Heart right ventricle (tissue), 16 donors: ENCODE data around the gene CACNA1E. TPM values are rescaled to one million over a fixed set of nuclear protein-coding genes. Genes with fewer than 3 reads are reported as not detected.
A peak's percentile ranks its signal among the peaks of the same experiment; 100 is the strongest.

Source experiments
- ATAC-seq, 8 donors: fragments of 200-7000 bp; cut with Tn5 transposase; one replicate each; pipeline ENCODE4 v1.9.1; 2020; ENCODE audit warnings: mild to moderate bottlenecking in 8 of 8, moderate library complexity in 8 of 8, moderate number of reproducible peaks in 1 of 8
- DNase-seq, 2 donors: peaks; one replicate each; pipeline ENCODE4 v3.0.0-alpha.2; 2020
- H3K27ac ChIP-seq, 10 donors: fragments of 200-600 bp; sonication (generic) in 2 of 10; one replicate each; pipeline versions ENCODE4 v1.5.0 to v1.8.0; 2020 to 2022; ENCODE audit warnings: mild to moderate bottlenecking in 3 of 10
- H3K27me3 ChIP-seq, 7 donors: fragments of 200-600 bp; one replicate each; pipeline ENCODE4 v1.8.0; 2021 to 2022; ENCODE audit warnings: mild to moderate bottlenecking in 2 of 7
- H3K36me3 ChIP-seq, 9 donors: fragments of 200-600 bp; sonication (generic) in 1 of 9; one replicate each; pipeline versions ENCODE4 v1.5.0 to v1.8.0; 2020 to 2022; ENCODE audit warnings: mild to moderate bottlenecking in 2 of 9
- H3K4me1 ChIP-seq, 9 donors: fragments of 200-600 bp; sonication (generic) in 1 of 9; one replicate each; pipeline versions ENCODE4 v1.5.0 to v1.8.0; 2020 to 2022; ENCODE audit warnings: mild to moderate bottlenecking in 4 of 9
- H3K4me3 ChIP-seq, 10 donors: fragments of 200-600 bp; sonication (generic) in 2 of 10; one replicate each; pipeline versions ENCODE4 v1.5.0 to v1.8.0; 2020 to 2022; ENCODE audit warnings: mild to moderate bottlenecking in 7 of 10, moderate library complexity in 2 of 10
- H3K9me3 ChIP-seq, 11 donors: fragments of 200-600 bp in 10 of 11; sonication (generic) in 2 of 11; one replicate each; pipeline versions ENCODE4 v1.5.0 to v1.8.0; 2013 to 2022; ENCODE audit warnings: mild to moderate bottlenecking in 2 of 11, control low read depth in 1 of 11, moderate library complexity in 1 of 11
- WGBS, 2 donors: extraction: QIAGEN DNeasy Blood & Tissue Kit; methylation state at CpG; one replicate each; pipeline ENCODE4 v1.1.7; 2013; ENCODE audit warnings: inconsistent platforms in 1 of 2; 5-methylcytosine and 5-hydroxymethylcytosine counted together
- intact Hi-C, 10 donors: fragments of 100-400 bp; cut with DNase I; formaldehyde crosslinking; loops; one replicate each; pipeline versions ENCODE4 v1.11.1 to v1.14.2; 2022
- polyA plus RNA-seq, 2 donors: library from polyadenylated mRNA; stranded (reverse); fragments of 200-250 nt; gene quantifications; one replicate each; pipeline ENCODE4 v1.2.3, GENCODE V29; 2013
- total RNA-seq, 10 donors: library from RNA; stranded (reverse); fragmentation: NEBNext Ultra II Directional in 3 of 10; extraction: Animal tissue kit (Norgen Biotek cat#: 25700) in 3 of 10; gene quantifications; one replicate each; pipeline versions ENCODE4 v1.2.1 to v1.2.4, GENCODE V29; 2021 to 2023
- TF ChIP-seq, protein P1 (sequence below), 9 donors: fragments of 200-600 bp; sonication (generic) in 2 of 9; IDR thresholded peaks; one replicate each; pipeline versions ENCODE4 v1.5.0 to v1.8.0; 2021 to 2022; ENCODE audit warnings: antibody characterized with exemption in 9 of 9, mild to moderate bottlenecking in 5 of 9, moderate library complexity in 1 of 9
- donor health status: Arrhythmogenic right ventricular cardiomyopathy.
- donor health status: ischemic (EF 13 %, LVEDD 7.1; RV severe dilation, severe dysfunction).
- donor health status: healthy with polysubstance abuse.
- donor health status: DM: no; HTN: yes; CAD: no.
- donor health status: DM: no; HTN: no; CAD: no.
- donor health status: ischemic (EF 25% LVEDD 6.9; RV normal size, moderate dysfunction).
- donor health status: ischemic (EF 25% LVEDD 5.7; RV mildly dilated, moderate dysfunction).
- donor health status: healthy.
- donor health status: DM: yes; HTN: yes; CAD: no.
- donor health status: Ischemic cardiomyopathy.
- donor health status: ischemic (EF 35%, LVEDD 5.7; RV mildly dilated, moderate dysfunction).
- donor health status: nonischemic (EF 11% LVEDD 7.7; RV severe dilation, severe dysfunction).
- donor health status: DM: yes; HTN: yes; CAD: no.
- donor health status: PGD.
- donor health status: ischemic (EF 29% LVEDD 5.4; RV normal size, mild dysfunction).
- donor health status: nonischemic (EF 23%, LVEDD 6.1; RV moderate dilation, normal function).

CACNA1E gene
- total and polyA plus RNA-seq, 12 donors: 0.04 to 21.7 (median 0.71) TPM

DNA sequence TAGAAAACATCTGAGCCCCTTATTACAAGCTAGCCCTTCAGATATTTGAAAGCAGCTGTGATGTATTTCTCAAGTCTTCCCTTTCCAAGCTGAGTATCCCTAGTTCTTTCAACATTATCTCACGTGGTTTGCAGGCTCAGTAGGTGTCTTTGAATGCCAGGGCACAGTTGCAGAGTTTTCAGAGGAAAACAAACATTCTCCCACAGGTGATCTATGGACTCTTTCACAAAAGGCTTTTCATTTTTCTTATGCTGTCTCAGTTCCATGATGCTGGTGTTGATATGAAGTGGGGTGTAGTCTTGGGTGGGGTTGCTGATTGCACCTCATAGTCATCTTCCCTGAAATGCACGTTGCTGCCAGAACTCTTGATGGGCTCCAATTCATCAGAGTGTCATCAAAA lies 17.3 kb downstream of the CACNA1E start:
- intact Hi-C loops: no loop called here
- 52 to 59% methylated on average over 2 of the region's 2 CpGs for WGBS, 2 donors
- H3K36me3 ChIP-seq: no peaks in the 10 kb centered on the region
- no peaks in the 10 kb centered on the region for H3K9me3 ChIP-seq
- DNase-seq: no peak
- H3K4me1 ChIP-seq: peaks cover 0 to 21% (median 0%) of the 10 kb centered on the region in 9 donors
- H3K27me3 ChIP-seq: peaks cover 0 to 69% (median 47%) of the 10 kb centered on the region in 7 donors
- TF ChIP-seq, protein P1, sequence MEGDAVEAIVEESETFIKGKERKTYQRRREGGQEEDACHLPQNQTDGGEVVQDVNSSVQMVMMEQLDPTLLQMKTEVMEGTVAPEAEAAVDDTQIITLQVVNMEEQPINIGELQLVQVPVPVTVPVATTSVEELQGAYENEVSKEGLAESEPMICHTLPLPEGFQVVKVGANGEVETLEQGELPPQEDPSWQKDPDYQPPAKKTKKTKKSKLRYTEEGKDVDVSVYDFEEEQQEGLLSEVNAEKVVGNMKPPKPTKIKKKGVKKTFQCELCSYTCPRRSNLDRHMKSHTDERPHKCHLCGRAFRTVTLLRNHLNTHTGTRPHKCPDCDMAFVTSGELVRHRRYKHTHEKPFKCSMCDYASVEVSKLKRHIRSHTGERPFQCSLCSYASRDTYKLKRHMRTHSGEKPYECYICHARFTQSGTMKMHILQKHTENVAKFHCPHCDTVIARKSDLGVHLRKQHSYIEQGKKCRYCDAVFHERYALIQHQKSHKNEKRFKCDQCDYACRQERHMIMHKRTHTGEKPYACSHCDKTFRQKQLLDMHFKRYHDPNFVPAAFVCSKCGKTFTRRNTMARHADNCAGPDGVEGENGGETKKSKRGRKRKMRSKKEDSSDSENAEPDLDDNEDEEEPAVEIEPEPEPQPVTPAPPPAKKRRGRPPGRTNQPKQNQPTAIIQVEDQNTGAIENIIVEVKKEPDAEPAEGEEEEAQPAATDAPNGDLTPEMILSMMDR (IDR thresholded peaks at IDR 0.05): no peak
- no peak overlapping the region for H3K27ac ChIP-seq
- no peak overlapping the region for H3K4me3 ChIP-seq
- ATAC-seq: no peak

DNA sequence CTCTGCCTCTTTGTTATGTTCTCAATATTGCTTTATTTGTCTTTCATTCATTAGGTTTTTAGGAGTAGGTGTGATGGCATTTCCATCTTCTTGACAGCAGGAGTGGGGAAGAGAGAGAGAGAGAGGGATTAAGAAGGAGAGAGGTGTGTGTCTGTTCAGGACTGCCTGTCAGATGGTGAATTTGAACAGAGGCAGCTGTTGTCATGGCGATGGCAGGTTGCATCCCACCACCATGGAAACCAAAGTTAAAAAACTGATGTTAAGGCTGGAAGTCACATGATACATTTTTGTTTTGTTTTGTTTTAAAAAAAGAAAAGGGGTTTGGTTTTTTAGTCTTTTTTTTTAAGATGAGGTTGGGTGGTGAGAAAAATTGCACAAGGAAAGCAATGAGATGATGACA lies 18.3 kb downstream of the CACNA1E start:
- 84 to 93% methylated on average over 1 of the region's 1 CpG for WGBS, 2 donors
- H3K27me3 ChIP-seq: peaks cover 0 to 65% (median 43%) of the 10 kb centered on the region in 7 donors
- H3K4me1 ChIP-seq: peaks cover 0 to 21% (median 0%) of the 10 kb centered on the region in 9 donors
- no peaks in the 10 kb centered on the region for H3K9me3 ChIP-seq
- intact Hi-C loops: no loop called here
- DNase-seq (no peak), ATAC-seq (no peak)
- H3K36me3 ChIP-seq: no peaks in the 10 kb centered on the region
- no peak overlapping the region for H3K27ac ChIP-seq
- no peak overlapping the region for H3K4me3 ChIP-seq
- TF ChIP-seq, protein P1 (IDR thresholded peaks at IDR 0.05): no peak

DNA sequence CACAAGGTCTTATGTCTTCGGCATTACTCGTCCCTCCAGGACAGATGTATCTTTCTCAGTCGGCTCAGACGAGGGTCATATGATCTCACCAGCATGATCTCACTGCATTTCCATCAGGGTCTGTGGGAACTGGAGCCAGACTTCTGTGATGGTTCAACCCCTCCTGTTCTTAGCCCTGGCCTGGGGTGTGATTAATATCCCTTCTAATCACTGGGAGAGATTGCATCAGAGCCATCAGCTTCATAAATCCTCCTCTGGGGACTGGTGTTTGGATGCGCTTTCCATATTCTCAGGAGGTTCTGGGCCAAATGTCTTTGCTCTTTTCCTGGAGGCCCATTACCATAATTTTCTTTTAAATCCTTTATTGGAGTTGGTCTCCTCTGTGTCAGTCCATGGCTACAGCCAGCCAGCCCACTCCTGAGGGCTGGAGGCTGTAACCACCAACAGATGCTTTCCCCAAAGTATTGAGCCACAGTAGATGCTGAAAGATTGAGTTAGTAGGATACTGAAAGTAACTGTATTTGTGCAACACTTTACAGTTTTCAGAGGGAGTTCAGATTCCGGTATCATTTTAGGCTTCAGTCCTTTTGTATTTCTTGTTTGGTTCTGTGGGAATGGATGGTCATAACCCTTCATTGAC lies 20.0 kb downstream of the CACNA1E start:
- H3K9me3 ChIP-seq: no peaks in the 10 kb centered on the region
- H3K27ac ChIP-seq: peak overlapping the region in 1 of 10 donors; percentile 77
- H3K4me1 ChIP-seq: peaks cover 0 to 21% (median 0%) of the 10 kb centered on the region in 9 donors
- TF ChIP-seq, protein P1 (IDR thresholded peaks at IDR 0.05): no peak
- DNase-seq (no peak), ATAC-seq (peak in 6 of 8 donors; percentile 33 to 83 (median 74))
- intact Hi-C loops: no loop called here
- H3K27me3 ChIP-seq: peaks cover 0 to 54% (median 32%) of the 10 kb centered on the region in 7 donors
- H3K36me3 ChIP-seq: no peaks in the 10 kb centered on the region
- H3K4me3 ChIP-seq: no peak overlapping the region
- 61 to 63% methylated on average over 6 of the region's 6 CpGs for WGBS, 2 donors

DNA sequence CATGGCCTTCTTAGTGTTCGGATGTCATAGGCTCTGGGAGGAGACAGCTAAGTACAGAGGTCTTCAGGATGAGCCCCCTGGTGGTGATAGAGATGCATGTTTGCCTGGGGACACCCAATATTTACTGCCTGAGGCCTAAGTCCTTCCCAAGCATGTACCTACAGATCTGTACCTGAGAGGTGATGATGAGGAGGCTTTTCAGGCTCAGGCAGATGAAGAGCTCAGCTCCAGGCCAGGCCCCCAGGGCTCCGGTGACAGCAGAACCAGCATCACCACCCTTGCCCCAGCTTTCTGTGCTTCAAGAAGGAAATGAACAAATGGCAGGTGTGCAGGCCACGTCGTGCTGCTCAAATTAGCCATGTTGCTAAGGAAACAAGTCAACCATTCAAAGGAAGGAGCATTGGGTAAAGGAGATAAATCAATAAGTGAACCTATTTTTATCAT lies 21.1 kb downstream of the CACNA1E start:
- TF ChIP-seq, protein P1 (IDR thresholded peaks at IDR 0.05): peak in 5 of 9 donors; percentile 6 to 28 (median 24)
- peaks cover 0 to 51% (median 36%) of the 10 kb centered on the region in 7 donors for H3K27me3 ChIP-seq
- peak overlapping the region in 1 of 10 donors; percentile 77 for H3K27ac ChIP-seq
- ATAC-seq: no peak
- peaks cover 0 to 21% (median 0%) of the 10 kb centered on the region in 9 donors for H3K4me1 ChIP-seq
- DNase-seq: no peak
- WGBS, 2 donors: 69 to 79% methylated on average over 4 of the region's 4 CpGs
- no peak overlapping the region for H3K4me3 ChIP-seq
- no peaks in the 10 kb centered on the region for H3K36me3 ChIP-seq
- intact Hi-C loops: no loop called here
- no peaks in the 10 kb centered on the region for H3K9me3 ChIP-seq
